AG08395 (cell line): ENCODE data around the gene LAMTOR4.
"Not testable (repeated sequence)": the region's sequence is repeated elsewhere in the genome, so short reads cannot be mapped to it uniquely, and the experiment has no call there.

Source experiments
- DNase-seq: peaks from one replicate; pipeline ENCODE4 v3.0.0; 2012; ENCODE audit warnings: mixed read lengths, low spot score

The LAMTOR4 gene

GRCh38 chr7:100122568-100122967 is 26.1 kb upstream of the LAMTOR4 start:
- no peak for DNase-seq

DNA sequence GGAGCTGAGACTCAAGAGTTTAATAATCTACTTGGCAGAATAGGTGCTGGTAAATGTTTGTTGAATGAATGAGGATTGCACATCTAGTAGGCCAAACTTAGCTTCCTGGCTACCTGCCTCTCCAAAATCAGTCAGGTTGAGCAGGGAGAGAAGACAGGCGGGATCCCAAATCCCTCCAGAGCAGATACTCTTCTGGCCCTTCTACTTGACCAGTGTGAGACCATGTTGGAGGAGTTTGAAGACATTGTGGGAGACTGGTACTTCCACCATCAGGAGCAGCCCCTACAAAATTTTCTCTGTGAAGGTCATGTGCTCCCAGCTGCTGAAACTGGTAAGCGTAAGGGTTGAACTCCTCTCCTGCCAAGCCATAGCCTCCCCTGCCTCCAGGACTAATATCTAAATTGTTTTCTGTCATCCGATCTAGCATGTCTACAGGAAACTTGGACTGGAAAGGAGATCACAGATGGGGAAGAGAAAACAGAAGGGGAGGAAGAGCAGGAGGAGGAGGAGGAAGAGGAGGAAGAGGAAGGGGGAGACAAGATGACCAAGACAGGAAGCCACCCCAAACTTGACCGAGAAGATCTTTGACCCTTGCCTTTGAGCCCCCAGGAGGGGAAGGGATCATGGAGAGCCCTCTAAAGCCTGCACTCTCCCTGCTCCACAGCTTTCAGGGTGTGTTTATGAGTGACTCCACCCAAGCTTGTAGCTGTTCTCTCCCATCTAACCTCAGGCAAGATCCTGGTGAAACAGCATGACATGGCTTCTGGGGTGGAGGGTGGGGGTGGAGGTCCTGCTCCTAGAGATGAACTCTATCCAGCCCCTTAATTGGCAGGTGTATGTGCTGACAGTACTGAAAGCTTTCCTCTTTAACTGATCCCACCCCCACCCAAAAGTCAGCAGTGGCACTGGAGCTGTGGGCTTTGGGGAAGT is 24.2 kb upstream of the LAMTOR4 start:
- no peak for DNase-seq

- DNase-seq = no peak
Observed at GRCh38 chr7:100126239-100126930, 22.3 kb upstream of the LAMTOR4 start.

DNA sequence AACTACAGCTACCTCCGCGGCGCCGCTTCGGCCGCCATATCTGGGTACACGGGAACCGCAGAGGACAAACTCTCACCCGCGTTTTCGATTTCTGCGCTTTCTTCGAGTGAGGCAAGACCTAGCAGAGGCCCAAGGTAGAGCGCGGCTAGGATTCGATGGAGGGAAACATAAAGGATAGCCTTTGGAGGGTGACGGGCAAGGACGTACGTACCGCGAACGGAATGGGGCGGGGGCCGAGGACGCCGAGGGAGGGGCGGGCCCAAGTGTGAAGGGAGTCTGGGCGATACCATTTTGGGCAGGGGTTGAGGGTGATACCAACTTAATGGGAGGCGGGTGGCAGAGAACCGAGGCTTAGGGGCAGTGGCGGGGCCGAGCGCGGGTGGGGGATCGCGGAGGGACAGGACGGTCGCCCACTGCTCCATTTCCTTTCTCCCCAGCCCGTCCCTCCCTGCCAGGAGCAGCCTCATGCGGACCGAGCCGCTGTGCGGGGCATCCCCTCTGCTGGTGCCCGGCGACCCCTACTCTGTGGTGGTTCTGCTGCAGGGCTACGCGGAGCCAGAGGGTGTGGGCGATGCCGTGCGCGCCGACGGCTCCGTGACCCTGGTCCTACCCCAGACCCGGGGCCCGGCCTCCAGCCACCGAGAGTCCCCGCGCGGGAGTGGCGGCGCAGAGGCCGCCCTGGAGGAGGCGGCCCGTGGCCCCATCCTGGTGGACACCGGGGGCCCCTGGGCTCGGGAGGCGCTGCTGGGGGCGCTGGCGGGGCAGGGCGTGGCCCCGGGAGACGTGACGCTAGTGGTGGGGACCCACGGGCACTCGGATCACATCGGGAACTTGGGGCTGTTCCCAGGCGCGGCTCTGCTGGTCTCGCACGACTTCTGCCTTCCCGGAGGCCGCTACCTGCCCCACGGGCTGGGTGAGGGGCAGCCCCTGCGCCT is 21.5 kb upstream of the LAMTOR4 start, which contains the start of gene MBLAC1:
TSS of gene MBLAC1 (plus strand) at position 37 of the 935 bp plus-strand sequence. CDS start at position 466, 429 bp downstream.
- peak; percentile 95 for DNase-seq

DNA sequence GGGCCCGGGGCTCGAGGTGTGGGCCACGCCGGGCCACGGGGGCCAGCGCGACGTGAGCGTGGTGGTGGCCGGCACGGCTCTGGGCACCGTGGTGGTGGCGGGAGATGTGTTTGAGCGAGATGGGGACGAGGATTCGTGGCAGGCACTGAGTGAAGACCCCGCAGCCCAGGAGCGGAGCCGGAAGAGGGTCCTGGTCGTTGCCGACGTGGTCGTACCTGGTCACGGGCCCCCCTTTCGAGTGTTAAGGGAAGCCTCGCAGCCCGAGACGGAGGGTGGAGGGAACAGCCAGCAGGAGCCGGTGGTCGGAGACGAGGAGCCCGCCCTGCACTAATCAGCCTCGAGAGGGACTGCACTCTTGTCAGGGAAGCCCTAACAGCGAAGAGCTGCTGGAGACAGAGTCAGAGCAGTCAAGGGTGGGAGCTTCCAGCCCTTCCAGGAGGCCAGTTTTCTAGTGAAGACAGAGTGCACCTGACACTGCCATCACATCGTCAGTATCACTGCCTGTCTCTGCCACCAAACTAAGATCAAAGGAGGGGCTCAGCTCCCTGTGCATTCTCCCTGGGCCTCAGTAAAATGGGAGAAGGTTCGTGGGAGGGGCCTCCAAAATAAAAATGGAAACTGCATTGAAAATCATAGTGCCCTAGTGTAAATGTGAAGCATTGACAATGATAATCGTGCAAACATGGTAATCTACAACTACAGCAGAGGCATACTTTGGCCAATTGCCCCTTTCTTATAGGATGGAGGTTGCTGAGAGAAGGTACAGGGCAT is 20.7 kb upstream of the LAMTOR4 start:
- no peak for DNase-seq

DNA sequence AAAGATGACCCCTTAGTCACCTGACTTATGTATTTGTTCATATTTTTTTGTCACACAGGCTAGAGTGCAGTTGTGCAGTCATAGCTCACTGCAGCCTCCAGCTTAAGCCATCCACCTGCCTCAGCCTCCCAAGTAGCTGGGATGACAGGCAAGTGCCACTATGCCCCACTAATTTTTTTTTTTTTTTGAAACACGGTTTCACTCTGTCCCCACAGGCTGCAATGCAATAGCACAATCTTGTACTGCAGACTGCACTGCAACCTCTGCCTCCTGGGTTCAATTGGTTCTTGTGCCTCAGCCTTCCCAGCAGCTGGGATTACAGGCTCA is 20.1 kb upstream of the LAMTOR4 start:
- DNase-seq = no peak

GRCh38 chr7:100130220-100130607 is 18.5 kb upstream of the LAMTOR4 start:
- DNase-seq = not testable (repeated sequence)

DNA sequence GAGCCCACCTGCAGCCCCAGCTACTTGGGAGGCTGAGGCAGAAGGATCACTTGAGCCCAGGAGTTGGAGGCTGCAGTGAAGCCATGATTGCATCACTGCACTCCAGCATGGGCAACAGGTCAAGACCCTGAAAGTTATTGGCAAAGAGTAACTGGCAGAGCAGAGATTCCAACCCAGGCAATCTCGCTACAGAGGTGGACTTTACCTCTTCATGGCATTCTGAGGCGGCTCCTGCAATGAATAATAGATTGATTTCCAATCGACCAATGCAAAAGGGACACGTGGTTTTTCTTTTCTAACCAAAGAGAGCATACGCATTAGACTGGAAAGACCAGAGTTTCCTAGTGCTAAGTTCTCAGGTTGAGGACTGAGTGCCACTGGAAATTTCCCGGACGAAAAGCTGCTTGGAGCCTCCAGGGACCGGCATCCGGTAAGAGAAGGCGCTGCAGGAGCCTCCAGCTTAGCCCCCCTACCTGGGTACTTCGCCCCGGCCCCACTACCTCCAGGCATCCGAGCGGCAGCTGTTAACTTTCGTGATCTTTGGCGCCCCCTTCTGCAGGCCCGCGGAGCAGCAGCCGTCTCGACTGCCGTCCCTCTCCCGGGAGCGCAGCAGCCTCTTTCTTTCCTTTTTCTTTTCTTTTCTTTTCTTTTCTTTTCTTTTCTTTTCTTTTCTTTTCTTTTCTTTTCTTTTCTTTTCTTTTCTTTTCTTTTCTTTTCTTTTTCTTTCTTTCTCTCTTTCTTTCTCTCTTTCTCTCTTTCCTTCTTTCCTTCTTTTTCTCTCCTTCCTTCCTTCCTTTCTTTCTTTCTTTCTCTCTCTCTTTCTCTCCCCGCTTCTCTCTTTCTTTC is 17.9 kb upstream of the LAMTOR4 start:
- DNase-seq = peak; percentile 69

DNA sequence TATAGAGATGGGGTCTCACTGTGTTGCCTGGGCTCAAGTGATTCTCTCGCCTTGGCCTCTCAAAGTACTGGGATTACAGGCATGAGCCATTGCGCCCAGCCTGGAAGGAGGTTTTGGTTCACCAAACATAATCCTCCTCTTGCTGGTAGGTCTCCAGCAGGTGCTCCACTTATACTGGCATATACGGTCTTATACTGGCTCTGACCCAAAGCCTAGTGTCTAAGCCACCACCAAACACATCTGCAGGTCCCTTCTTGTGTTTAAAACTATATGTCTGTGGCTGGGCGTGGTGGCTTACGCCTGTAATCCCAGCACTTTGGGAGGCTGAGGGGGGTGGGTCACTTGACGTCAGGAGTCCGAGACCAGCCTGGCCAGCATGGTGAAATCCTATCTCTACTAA is 16.6 kb upstream of the LAMTOR4 start:
- no peak for DNase-seq

- DNase-seq = peak; percentile 79
Observed at GRCh38 chr7:100132697-100133151, 16.0 kb upstream of the LAMTOR4 start.

- no peak for DNase-seq
Observed at GRCh38 chr7:100137851-100138760, 10.6 kb upstream of the LAMTOR4 start.

DNA sequence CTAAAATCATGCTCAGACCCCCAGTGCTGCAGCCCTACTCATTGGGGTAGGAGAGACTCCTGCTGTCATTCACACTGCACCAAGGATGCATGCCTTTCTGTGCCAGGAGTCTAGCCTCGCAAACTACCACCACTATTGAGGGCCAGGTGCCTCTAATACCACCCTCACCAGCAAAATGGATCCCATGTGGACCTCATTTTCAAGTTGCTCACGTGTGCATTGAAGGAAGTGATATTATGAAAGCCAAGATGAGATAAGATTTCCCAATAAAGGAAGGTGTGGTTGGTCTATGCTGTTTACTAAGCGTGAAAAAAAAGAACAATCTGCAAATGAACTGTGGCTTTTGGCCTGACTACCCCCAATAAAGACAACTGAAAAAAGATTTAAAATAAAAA is 7.2 kb upstream of the LAMTOR4 start:
- DNase-seq = no peak

DNA sequence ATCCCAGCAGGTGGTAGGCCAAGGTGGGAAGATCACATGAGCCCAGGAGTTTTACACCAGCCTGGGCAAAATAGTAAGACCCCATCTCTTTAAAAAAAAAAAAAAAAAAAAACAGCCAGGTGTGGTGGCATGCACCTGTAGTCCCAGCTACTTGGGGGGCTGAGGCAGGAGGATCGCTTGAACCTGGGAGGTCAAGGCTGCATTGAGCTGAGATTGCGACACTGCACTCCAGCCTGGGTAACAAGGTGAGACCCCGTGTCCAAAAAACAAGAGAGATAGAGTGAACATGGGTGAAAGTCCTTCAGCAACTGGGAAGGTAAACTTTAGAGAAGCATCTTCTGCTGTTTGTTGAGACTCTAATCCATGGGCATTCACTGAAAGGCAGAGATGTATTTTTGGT is 6.3 kb upstream of the LAMTOR4 start:
- no peak for DNase-seq

- DNase-seq = peak; percentile 51
Observed at GRCh38 chr7:100146350-100146749, 2.4 kb upstream of the LAMTOR4 start.

DNA sequence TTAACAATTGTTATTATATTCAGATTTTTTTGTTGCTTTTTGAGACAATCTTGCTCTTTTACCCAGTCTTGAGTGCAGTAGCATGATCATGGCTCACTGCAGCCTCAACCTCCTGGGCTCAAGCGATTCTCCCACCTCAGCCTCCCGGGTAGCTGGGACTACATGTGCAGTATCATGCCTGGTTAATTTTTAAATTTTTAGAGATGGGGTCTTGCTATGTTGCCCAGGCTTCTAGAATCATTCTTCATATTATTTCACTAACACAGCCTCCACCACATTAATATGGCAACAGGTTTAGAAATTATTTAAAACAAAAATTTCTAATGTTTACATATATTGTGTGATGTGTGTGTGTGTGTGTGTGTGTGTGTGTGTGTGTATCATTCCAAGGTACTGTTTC is 1.4 kb upstream of the LAMTOR4 start:
- DNase-seq = no peak

DNA sequence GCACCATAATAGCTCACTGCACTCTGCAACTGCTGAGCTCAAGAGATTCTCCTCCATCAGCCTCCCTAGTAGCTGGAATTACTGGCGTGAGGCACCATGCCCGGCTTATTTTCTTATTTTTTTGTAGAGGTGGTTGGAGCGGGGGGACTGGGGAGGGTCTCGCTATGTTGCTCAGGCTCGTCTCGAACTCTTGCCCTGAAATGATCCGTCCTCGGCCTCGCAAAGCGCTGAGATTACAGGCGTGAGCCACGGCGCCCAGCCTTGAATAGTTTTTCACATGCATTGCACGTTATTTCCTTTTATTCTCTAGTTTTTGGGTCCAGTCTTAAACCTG is 526 bp upstream of the LAMTOR4 start:
- DNase-seq = no peak

DNA sequence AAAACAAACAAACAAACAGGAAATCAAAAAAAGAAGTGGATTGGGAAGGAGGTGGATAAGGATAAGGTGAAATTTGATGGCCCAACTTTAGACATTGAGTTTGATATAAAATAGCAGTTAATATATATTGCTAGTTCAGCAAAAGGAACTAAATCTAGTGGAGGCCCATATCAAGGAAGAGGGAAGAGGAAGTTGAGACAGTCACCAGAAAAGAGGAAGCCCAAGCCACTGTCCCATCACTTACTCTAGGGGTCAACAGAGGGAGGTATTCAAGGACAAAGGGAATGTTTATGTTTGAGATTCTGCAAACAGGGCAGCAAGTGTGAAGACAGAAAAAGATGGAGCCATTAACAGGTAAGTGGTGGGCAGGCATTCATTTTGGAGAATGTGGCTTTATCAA is 3.7 kb downstream of the LAMTOR4 start:
- no peak for DNase-seq

DNA sequence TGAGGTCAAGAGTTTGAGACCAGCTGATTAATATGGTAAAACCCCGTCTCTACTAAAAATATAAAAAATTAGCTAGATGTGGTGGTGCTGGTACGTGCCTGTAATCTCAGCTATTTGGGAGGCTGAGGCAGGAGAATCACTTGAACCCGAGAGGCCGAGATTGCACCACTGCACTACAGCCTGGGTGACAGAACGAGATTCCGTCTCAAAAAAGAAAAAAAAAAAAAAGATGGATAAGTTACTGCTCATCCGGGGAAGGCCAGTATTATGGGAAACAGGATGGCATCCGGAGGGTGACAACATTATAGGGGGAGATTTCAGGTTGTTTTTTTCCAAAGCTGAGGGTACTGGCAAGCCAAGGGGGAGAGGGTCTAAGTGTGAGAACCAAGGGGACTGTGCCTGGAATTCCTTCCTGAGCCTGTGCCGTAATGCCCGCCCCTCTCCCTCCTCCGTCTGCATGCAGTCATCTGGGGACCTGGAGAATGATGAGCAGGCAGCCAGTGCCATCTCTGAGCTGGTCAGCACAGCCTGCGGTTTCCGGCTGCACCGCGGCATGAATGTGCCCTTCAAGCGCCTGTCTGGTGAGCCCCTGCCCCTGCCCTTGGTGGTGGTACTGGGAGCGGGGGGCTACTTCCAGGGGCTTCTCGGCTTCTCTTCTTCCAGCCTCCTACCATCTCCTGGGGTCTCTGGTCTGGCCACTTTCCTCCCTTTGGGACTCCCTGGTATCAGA is 4.4 kb downstream of the LAMTOR4 start:
- no peak for DNase-seq
